Vagina (tissue), 2 donors: ENCODE results near the gene PNISR. TPM values are rescaled to one million over a fixed set of nuclear protein-coding genes. Genes with fewer than 3 reads are reported as not detected.

Experiments
- DNase-seq, 2 donors: peaks; one replicate each; pipeline ENCODE4 v3.0.0-alpha.2; 2017; ENCODE audit errors: extremely low spot score in 2 of 2
- H3K27ac ChIP-seq: fragments of 200-600 bp; sonication (generic); one replicate; pipeline ENCODE4 v1.5.1; 2019
- H3K27me3 ChIP-seq: fragments of 200-600 bp; sonication (generic); one replicate; pipeline ENCODE4 v1.5.1; 2019
- H3K36me3 ChIP-seq, 2 donors: fragments of 200-600 bp; sonication (generic); one replicate each; pipeline ENCODE4 v1.5.1; 2017 to 2019
- H3K4me1 ChIP-seq: fragments of 200-600 bp; sonication (generic); one replicate; pipeline ENCODE4 v1.5.1; 2019
- H3K4me3 ChIP-seq, 2 donors: fragments of 200-600 bp; sonication (generic); 1 replicate in 1 of 2; 2 replicates in 1 of 2; pipeline ENCODE4 v1.5.1; 2016 to 2019
- H3K9me3 ChIP-seq: fragments of 200-600 bp; sonication (generic); one replicate; pipeline ENCODE4 v1.5.1; 2019
- POLR2A ChIP-seq, 2 donors: fragments of 450-650 bp; IDR thresholded peaks; one replicate each; pipeline ENCODE4 v1.6.1; 2017; ENCODE audit warnings: antibody characterized with exemption in 2 of 2, mild to moderate bottlenecking in 2 of 2, moderate library complexity in 2 of 2
- POLR2AphosphoS5 ChIP-seq, 2 donors: sonication (generic); formaldehyde crosslinking; IDR thresholded peaks; one replicate each; pipeline ENCODE4 v1.9.0; 2017; ENCODE audit warnings: antibody characterized with exemption in 2 of 2, mild to moderate bottlenecking in 2 of 2, low read depth in 1 of 2; ENCODE audit not compliant: insufficient read depth in 1 of 2
- intact Hi-C: fragments of 100-400 bp; cut with DNase I; formaldehyde crosslinking; loops from one replicate; pipeline ENCODE4 v1.15.1; 2023
- total RNA-seq: library from RNA; depleted of rRNA; stranded (reverse); fragments of >200 nt; gene quantifications from one replicate; pipeline ENCODE4 v1.2.3, GENCODE V29; 2016
- TF ChIP-seq, protein P1 (sequence below), 3 experiments: fragments of 450-650 bp in 2 of 3; fragments of 200-600 bp in 1 of 3; sonication (generic) in 1 of 3; IDR thresholded peaks; one replicate each; pipeline ENCODE4 v1.5.1; 2017 to 2019; ENCODE audit warnings: antibody characterized with exemption in 3 of 3, mild to moderate bottlenecking in 2 of 3, moderate library complexity in 2 of 3

Gene PNISR
- total RNA-seq, 1 donor from 2014 or later = 133 TPM

DNA sequence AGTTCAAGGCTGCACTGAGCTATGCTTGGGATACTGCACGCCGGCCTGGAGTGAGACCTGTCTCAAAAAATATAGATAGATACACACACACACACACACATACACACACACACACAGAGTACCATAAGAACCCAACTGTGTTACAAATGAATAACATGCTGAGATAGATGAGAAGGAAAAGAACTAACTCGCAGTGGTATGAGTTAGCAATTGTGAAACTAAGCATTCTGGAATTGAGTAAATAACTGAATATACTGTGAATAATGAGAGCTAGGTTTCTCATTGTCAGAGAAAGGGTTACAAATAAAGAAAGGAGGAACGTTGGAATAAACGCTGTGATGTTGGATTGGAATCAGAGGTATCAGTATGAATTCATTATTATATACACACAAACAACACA, 61.1 kb downstream of the PNISR start:
- H3K9me3 ChIP-seq = no peaks in the 10 kb centered on the region
- H3K27ac ChIP-seq = no peak overlapping the region
- TF ChIP-seq POLR2AphosphoS5 (IDR thresholded peaks at IDR 0.05; ENCODE audit: insufficient read depth in 1 of 2, low read depth in 1 of 2) (no peak), POLR2A (IDR thresholded peaks at IDR 0.05) (no peak)
- TF ChIP-seq, protein P1, sequence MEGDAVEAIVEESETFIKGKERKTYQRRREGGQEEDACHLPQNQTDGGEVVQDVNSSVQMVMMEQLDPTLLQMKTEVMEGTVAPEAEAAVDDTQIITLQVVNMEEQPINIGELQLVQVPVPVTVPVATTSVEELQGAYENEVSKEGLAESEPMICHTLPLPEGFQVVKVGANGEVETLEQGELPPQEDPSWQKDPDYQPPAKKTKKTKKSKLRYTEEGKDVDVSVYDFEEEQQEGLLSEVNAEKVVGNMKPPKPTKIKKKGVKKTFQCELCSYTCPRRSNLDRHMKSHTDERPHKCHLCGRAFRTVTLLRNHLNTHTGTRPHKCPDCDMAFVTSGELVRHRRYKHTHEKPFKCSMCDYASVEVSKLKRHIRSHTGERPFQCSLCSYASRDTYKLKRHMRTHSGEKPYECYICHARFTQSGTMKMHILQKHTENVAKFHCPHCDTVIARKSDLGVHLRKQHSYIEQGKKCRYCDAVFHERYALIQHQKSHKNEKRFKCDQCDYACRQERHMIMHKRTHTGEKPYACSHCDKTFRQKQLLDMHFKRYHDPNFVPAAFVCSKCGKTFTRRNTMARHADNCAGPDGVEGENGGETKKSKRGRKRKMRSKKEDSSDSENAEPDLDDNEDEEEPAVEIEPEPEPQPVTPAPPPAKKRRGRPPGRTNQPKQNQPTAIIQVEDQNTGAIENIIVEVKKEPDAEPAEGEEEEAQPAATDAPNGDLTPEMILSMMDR (IDR thresholded peaks at IDR 0.05) = no peak
- no peaks in the 10 kb centered on the region for H3K4me1 ChIP-seq
- no peak overlapping the region for H3K4me3 ChIP-seq
- intact Hi-C loops = no loop called here
- no peaks in the 10 kb centered on the region for H3K36me3 ChIP-seq
- H3K27me3 ChIP-seq = no peaks in the 10 kb centered on the region
- no peak for DNase-seq

DNA sequence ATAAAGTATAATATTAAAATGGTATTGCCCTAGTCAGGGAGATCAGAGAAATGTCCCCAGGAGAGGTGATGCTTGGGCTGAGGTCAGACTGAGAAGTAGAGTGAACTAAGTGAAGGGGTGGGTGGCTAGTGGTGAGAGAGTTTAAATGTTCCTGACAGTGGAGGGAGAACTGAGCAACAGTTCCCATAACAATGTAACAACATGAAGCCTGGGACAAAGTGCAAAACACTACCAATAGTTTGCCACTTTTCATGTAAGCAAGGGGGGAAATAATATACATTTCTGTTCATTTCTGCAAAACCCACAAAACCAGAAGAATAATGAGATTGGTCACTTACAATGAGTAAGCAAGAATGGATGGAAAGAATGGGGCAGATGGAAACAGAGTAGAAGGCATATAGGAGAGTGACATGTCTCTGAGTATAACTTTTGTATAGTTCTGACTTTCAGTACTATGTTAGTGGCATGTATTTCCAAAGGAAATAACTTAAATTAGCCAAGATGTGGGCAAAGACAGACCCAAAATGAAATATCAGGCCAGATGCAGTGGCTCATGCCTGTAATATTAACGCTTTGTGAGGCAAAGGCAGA, 62.3 kb downstream of the PNISR start:
- no peak overlapping the region for H3K4me3 ChIP-seq
- intact Hi-C loops = no loop called here
- DNase-seq = no peak
- H3K9me3 ChIP-seq = no peaks in the 10 kb centered on the region
- TF ChIP-seq POLR2A (IDR thresholded peaks at IDR 0.05) (no peak), POLR2AphosphoS5 (IDR thresholded peaks at IDR 0.05; ENCODE audit: insufficient read depth in 1 of 2, low read depth in 1 of 2) (no peak)
- TF ChIP-seq, protein P1 (IDR thresholded peaks at IDR 0.05) = no peak
- no peak overlapping the region for H3K27ac ChIP-seq
- H3K4me1 ChIP-seq = no peaks in the 10 kb centered on the region
- no peaks in the 10 kb centered on the region for H3K36me3 ChIP-seq
- H3K27me3 ChIP-seq = no peaks in the 10 kb centered on the region

DNA sequence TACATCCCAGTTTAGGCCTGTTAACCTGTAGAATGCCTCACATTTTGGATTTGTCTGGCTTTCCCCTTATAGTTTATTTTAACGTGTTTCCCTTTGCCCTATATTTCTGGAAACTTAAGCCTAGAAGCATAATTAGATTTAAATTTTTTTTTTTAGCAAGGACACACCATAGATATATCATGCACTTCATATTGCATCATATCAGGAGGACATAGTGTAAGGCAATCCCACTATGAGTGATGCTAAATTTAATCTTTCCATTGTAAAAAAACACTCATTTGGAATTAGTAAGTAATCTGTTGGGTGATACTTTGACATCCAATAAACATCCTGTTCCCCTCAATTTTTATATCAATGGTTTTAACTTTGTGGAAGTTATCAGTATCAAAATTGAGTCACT, 65.3 kb downstream of the PNISR start:
- Histone ChIP-seq H3K4me1 (no peaks in the 10 kb centered on the region), H3K27me3 (no peaks in the 10 kb centered on the region), H3K4me3 (no peak overlapping the region), H3K36me3 (no peaks in the 10 kb centered on the region), H3K9me3 (no peaks in the 10 kb centered on the region), H3K27ac (no peak overlapping the region)
- DNase-seq = no peak
- intact Hi-C loops = no loop called here
- TF ChIP-seq, protein P1 (IDR thresholded peaks at IDR 0.05) = no peak
- TF ChIP-seq POLR2A (IDR thresholded peaks at IDR 0.05) = no peak
- TF ChIP-seq POLR2AphosphoS5 (IDR thresholded peaks at IDR 0.05; ENCODE audit: insufficient read depth in 1 of 2, low read depth in 1 of 2) = no peak

DNA sequence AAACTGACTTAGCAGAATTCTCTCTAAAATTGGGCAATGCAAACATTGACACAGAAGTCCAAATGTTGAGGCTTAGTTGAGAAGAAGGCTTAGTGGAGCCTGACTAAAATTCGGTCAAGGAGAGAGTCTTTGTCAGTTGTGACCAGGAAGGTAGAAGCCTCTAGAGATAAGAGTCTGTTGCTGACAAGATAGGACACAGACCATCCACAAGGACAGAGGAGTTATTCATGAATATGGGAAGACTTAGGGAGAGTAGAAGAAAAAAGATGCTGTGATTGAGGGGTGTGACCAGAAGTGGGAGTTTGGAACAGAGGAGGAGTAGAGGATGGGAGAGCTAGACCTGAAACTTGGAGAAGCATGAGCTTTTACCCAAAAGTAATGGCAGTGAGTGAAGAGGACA, 68.5 kb downstream of the PNISR start:
- DNase-seq = no peak
- intact Hi-C loops = no loop called here

DNA sequence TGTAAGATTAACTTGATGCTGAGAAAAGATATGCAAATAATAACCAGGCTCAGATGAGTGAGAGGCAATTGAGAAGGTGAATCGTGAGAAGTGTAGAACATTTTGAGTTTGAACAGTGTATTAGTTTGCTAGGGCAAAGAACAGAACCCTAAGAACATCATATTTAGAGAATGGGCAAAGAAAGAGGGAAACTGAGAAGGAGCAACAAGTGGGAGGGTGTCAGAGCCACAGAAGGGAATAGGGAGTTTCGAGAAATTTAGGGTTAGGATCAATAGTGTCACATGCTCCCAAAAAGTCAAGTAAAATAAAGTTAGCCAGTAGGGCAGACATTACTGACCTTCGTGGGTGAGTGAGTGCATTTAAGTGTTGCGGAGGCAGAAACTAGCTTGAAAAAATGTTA, 70.1 kb downstream of the PNISR start:
- Histone ChIP-seq H3K36me3 (no peaks in the 10 kb centered on the region), H3K27ac (no peak overlapping the region), H3K27me3 (no peaks in the 10 kb centered on the region), H3K4me1 (peaks cover 5% of the 10 kb centered on the region), H3K9me3 (no peaks in the 10 kb centered on the region), H3K4me3 (no peak overlapping the region)
- TF ChIP-seq, protein P1 (IDR thresholded peaks at IDR 0.05) = no peak
- TF ChIP-seq POLR2A (IDR thresholded peaks at IDR 0.05) = no peak
- TF ChIP-seq POLR2AphosphoS5 (IDR thresholded peaks at IDR 0.05; ENCODE audit: insufficient read depth in 1 of 2, low read depth in 1 of 2) = no peak
- intact Hi-C loops = no loop called here
- DNase-seq = no peak

More for the DNA sequence above, 68.5 kb downstream of the PNISR start:
- Histone ChIP-seq H3K4me3 (no peak overlapping the region), H3K4me1 (no peaks in the 10 kb centered on the region), H3K9me3 (no peaks in the 10 kb centered on the region), H3K36me3 (no peaks in the 10 kb centered on the region), H3K27ac (no peak overlapping the region), H3K27me3 (no peaks in the 10 kb centered on the region)
- TF ChIP-seq POLR2A (IDR thresholded peaks at IDR 0.05) = no peak
- TF ChIP-seq POLR2AphosphoS5 (IDR thresholded peaks at IDR 0.05; ENCODE audit: insufficient read depth in 1 of 2, low read depth in 1 of 2) = no peak
- TF ChIP-seq, protein P1 (IDR thresholded peaks at IDR 0.05) = no peak
